HuH-7 (cell line): Measurements from ENCODE around the gene ACKR3.

Source experiments
- DNase-seq: peaks from one replicate; pipeline ENCODE4 v3.0.0; 2011; ENCODE audit warnings: low spot score

ACKR3 gene

DNA sequence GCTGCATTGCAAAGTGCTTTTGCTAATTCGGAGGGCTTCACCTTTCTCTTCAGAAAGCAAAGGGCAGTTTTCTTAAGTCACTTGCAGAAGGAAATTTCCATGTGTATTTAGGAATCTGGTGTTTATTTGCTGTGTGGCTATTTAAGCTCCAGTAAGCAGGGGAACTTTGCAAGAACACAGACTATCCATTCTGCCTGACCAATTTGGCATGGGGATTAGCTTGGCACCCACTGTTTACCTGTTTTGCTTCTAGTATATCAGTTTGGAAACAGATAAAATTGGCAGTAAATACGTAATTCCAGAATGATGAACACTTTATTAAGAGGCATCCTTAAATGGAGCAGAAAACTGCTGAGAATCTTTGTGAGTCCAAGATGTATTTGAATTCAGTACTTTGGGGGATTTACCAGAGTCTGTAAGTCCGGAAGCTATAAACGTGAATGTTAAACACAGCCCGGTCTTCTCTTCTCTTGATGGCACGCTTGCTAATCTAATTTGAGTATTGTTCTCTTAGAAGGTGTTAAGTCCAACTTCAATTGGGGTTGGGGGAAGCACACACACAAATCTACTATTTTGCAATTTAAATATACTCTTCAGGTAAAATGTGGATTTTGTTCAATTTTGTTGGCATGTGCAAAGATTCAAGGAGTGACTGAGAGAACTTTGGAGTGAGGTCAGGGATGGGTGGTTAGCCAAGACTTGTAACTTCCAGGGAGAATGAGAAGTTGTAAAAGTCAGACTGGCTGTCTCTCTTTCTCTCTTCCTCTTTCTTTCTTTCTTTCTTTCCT, 650 bp downstream of the ACKR3 start:
- DNase-seq, result no peak

DNA sequence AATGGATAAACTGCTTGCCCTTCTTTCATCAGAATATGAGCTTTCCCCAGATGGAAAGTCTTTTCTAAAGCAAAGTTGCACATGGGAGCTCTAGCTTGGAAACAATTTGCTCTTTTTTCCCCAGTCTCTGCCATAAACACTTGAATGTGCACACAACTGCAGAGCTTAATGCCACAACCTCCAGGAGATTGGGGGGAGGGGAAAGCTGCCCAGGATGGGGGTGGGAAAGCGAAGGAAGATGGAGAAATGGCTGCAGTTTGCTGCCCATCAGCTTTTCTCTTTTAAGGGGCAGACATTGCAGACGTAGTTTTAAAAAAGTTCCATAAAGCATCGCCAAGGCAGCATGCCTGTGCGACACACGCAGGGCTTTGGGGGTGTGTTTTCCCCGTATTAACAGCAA, 1.5 kb downstream of the ACKR3 start:
- no peak for DNase-seq

DNA sequence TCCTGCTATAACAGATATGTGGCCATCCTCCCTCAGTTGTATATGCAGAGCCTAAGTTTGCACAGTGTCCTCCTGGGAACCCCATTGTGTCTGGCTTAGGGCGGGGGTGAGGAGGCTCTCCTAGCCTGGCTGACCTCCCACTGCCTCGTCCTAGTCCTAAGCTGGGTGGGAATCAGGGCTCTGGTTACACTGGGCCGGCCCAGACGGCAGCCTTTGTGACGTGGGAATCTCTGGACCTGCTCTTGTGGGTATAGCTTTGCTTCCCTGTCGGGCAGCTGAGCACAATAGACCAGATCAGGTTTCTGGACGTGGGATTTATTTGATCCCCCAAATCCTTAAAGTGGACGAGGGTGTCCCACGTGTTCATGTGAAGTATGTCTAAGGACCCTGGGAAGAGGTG, 2.9 kb downstream of the ACKR3 start:
- DNase-seq, result no peak

DNA sequence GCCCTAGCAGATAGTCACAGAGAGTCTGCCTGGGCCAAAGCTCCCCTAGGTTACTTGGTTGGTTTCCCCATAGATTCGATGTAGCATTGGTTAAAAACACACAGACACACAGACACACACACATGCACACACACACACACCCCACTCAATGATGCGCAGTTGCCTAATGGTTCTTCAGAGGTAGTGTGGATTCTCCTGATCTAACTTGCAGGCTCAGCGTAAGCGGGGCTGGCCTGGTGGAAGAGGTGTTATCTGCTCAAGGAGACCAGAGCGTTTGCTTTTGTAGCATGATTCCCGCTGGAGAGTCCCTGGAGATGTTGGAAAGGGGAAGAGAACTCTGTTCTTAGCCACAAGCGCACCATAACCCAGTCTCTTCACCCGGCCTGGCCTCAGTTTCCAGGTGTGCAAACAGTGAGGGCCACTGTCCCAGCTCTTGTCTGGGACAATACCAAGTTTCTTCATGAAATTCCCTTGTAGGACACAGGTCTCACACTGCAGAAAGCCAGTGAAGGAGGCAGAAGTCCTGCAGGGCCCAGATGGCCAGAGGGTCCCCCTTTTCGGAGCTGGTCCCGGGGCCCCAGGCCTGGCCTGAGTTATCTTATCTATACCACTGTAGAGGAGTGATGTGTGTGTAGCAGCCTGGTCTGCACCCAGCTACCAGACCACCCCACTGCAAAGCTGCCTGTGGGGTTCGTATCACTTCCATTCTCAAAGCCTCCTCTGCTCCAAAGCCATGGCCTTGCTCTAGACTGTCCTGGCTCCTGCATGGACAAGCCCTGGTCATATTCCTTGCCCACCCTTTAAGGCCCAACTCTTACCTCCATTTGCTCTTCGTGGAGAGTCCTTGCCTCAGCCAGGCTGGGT, 3.7 kb downstream of the ACKR3 start:
- no peak for DNase-seq

GRCh38 chr2:236574000-236574399, 4.4 kb downstream of the ACKR3 start:
- no peak for DNase-seq

DNA sequence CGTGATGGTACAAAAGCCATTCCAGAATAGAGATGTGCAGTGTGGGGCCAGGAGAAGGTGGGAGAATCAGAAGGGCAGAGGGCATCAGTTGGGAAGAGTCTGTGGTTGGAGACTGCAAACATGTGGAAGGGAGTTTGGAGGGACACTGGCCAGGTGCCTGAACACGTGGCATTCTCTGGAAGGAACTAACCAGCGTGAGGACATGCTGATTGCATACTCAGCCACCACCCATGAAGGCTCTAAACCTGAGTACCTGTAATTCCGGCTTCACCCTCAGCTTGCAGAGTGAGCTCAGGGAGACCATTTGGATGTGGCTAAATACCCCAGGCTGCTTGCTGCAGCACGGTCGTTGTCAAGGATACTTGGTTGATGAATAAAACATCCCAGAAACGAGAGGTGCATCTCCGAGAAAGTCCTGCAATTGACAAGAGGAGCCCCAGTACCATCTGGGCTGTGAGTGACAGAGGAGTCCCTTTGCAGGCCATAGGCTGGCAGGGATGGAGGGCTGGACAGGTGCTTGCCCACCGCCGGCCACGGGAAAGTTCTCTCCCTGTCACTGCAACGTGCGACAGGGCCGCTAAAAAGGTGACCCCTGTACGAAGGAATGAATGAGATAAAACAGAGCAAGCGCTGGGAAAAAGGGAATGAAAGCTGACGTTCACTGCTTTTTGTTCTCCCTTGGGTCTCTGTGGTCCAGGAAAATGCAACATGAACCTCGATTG, 5.0 kb downstream of the ACKR3 start:
- DNase-seq, result no peak

DNA sequence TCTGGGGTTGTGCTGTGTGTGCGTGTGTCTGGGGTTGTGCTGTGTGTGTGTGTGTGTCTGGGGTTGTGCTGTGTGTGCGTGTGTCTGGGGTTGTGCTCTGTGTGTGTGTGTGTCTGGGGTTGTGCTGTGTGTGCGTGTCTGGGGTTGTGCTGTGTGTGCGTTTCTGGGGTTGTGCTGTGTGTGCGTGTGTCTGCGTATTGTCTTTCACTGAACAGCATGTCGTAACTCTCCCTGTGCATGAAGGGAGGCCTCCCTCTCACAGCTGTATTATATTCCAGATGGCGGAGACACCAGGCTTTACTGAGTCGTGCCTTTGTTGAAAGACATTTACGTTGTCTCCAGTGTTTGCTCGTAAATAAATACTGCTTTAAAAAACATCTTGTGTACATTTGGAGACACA, 5.9 kb downstream of the ACKR3 start:
- DNase-seq, result no peak

- no peak for DNase-seq
Observed at GRCh38 chr2:236576087-236576486, 6.5 kb downstream of the ACKR3 start.

DNA sequence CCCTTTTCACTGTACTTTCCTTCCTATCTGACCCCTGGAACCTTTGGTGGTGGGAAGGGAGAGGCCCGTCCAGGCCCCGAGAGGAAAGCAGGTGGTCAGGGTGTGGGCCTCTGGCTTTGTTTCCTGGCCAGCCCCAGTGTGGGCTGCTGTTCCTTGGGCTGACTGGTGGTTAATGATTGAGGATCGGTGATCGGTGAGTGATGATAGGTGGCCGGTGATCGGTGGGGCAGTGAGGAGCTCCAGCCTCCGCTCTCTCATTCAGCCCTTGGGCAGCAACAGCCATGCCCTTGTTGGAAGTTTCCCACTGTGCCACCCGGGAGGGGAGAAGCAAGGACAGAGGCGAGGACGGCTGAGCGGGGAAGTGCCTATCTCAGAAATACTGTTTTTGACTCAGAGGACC, 7.3 kb downstream of the ACKR3 start:
- DNase-seq, result no peak

- DNase-seq, result no peak
Observed at GRCh38 chr2:236577481-236578410, 8.1 kb downstream of the ACKR3 start.

- no peak for DNase-seq
Observed at GRCh38 chr2:236578411-236578846, 8.8 kb downstream of the ACKR3 start.

DNA sequence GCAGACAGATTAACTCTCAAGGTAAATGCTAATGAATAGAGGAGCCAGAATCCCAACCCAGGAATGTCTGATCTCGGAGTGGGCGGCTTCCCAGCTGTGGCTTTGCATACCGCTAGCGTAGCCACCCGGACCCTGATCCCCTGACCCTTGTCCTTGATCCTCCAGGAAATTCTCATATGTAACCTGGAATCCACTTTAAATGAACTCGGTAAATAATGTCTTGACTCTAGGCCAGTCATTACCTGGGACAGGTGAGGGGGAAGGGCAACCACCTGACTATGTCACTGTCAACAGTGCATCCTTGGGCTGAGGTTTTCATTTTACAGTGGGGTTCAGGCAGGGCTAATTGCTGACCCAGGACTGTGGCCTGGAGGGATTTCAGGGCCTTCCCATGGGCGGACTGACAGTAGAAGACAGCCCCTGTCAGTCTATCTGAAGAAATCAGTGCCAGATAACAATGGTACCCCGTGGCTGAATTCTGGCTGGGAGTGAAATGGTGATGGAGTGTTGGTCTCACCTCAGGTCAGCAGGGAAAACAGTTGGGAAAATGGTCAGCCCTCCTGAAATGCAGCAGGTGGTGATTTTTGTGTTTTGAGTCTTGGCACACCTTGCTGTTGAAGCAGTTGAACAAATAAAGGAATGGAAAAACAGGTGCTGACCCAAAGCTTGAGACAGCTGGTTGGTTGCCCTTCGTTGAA, 9.6 kb downstream of the ACKR3 start:
- no peak for DNase-seq

DNA sequence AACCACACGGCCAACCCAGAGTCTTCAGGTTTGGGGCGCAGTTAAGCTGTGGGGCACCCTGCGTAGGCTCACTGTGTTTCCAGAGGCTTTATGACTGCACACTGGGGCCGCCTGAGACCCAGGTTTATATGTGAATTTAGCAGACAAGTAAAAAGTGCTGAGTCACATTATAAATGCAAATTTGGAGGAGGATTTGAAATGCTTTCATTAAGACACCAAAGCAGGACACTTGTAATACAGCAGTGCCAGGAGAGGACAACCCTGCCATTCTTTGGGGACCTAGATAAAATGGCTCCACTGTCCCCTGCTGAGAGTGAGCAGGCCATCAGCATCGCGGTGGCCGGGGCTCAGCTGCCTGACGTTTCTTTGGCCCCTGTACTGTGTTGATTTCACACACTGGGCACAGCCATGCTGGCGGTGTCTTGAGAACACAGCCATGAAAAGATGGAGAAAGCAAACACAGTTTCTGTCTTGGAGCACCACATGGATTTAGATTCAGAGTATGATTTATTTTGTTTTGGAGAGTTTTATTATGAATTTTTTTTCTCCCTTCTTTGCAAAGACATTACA, 10.2 kb downstream of the ACKR3 start:
- DNase-seq, result no peak

DNA sequence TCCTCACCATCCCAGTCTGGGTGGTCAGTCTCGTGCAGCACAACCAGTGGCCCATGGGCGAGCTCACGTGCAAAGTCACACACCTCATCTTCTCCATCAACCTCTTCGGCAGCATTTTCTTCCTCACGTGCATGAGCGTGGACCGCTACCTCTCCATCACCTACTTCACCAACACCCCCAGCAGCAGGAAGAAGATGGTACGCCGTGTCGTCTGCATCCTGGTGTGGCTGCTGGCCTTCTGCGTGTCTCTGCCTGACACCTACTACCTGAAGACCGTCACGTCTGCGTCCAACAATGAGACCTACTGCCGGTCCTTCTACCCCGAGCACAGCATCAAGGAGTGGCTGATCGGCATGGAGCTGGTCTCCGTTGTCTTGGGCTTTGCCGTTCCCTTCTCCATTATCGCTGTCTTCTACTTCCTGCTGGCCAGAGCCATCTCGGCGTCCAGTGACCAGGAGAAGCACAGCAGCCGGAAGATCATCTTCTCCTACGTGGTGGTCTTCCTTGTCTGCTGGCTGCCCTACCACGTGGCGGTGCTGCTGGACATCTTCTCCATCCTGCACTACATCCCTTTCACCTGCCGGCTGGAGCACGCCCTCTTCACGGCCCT, 11.2 kb downstream of the ACKR3 start:
- DNase-seq, result no peak

- DNase-seq, result no peak
Observed at GRCh38 chr2:236581546-236581945, 11.9 kb downstream of the ACKR3 start.

DNA sequence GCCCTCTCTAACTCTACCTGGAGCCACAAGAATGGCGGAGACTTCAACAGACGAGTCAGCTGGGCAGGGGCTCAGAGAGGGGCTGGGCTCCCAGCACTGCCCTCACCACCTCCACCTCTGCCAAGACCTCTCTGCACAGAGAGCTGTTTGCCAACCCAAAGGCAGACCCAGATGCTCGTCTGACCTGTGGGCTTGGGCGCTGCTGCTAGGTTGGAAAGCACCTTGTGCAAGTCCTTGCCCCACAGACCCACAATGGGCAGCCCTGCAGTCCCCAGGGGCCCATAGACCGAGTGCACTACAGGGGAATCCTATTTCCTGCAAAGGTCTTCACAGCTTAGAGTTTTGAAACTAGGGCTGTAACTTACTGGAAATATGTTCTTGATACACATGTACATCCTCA, 13.3 kb downstream of the ACKR3 start:
- DNase-seq, result no peak

- DNase-seq, result no peak
Observed at GRCh38 chr2:236583621-236584203, 14.1 kb downstream of the ACKR3 start.

DNA sequence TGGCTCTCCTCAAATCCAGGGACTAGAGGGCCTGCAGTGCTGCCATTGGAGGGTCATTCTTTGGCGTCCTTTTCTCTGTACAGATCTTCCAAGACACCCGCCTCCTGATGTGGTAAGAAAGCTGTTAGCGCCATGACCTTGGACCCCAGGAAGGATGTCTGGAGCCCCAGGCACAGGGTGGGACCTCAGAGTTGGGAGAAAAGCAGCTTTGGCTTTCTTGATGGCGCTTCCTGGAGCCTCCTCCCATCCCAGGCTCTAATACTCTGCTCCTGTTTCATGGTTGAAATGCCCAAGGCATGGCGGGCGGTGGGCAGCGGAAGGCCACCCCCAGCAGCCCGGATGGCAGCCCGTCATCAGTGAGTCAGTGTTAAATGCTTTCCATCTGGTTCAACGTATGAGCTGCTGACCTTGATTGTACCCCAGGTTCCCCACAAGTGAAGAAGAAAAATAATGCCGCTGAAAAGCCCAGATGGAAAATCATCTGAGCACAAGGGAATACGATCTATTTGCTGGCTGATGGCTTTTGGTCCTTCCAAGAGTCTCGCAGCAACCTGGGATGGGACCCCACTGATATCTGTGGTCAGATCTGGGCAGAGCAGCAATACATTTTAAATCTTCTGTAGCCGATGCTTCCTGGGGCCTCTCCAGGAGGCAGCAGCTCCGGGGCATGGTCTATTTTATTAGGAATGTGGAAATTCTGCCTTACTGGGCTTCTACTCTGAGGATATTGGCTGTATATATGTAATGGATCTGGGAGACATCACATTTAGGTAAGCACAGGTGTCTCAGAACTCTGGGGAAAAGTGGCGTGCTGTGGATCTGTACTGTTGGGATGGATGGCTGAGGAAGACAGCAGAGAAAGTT, 15.1 kb downstream of the ACKR3 start:
- DNase-seq, result no peak

- no peak for DNase-seq
Observed at GRCh38 chr2:236585966-236586365, 16.3 kb downstream of the ACKR3 start.
